PC-9 (cell line): Measurements from ENCODE around the gene GIGYF1. TPM values are rescaled to one million over a fixed set of nuclear protein-coding genes. Genes with fewer than 3 reads are reported as not detected.

Experiments
- BruUV-seq: library from RNA; stranded (reverse); fragments of 400-500 nt; replicated peaks from 2 replicates; lab custom pipeline; 2021; lab: Mats Ljungman, UMichigan
- CTCF ChIA-PET: fragments of 300-600 bp; sonication (Branson Sonifier 250); formaldehyde crosslinking; loops from one replicate; lab custom pipeline; 2022; ENCODE audit warnings: antibody characterized with exemption; lab: Charles Lee
- POLR2A ChIA-PET: fragments of 300-600 bp; sonication (Branson Sonifier 250); formaldehyde crosslinking; loops from one replicate; lab custom pipeline; 2022; ENCODE audit warnings: antibody characterized with exemption; ENCODE audit not compliant: unreplicated experiment; lab: Charles Lee
- DNase-seq, 2 experiments: peaks; one replicate each; pipeline versions ENCODE4 v3.0.0 to v3.0.0-alpha.2; 2015 to 2022; ENCODE audit warnings: mixed read lengths in 1 of 2
- H2AFZ ChIP-seq: fragments of 200-600 bp; sonication (generic); 2 replicates; pipeline ENCODE4 v1.8.1; 2017; ENCODE audit warnings: antibody characterized with exemption
- H3F3A ChIP-seq: fragments of 200-600 bp; sonication (generic); 2 replicates; pipeline ENCODE4 v1.8.1; 2017; ENCODE audit warnings: antibody characterized with exemption, mild to moderate bottlenecking, low read depth; ENCODE audit not compliant: insufficient read depth
- H3K27ac ChIP-seq: fragments of 200-600 bp; sonication (generic); 2 replicates; pipeline ENCODE4 v1.6.1; 2016; ENCODE audit warnings: mixed run types
- H3K27me3 ChIP-seq: fragments of 200-600 bp; sonication (generic); 2 replicates; pipeline ENCODE4 v1.6.1; 2016; ENCODE audit warnings: low read depth, mixed run types; ENCODE audit not compliant: insufficient read depth
- H3K36me3 ChIP-seq: fragments of 200-600 bp; sonication (generic); 2 replicates; pipeline ENCODE4 v1.6.1; 2016; ENCODE audit warnings: low read depth, mixed run types
- H3K4me1 ChIP-seq: fragments of 200-600 bp; sonication (generic); replicated peaks from 2 replicates; pipeline ENCODE4 v1.6.1; 2016; ENCODE audit warnings: mixed run types; ENCODE audit not compliant: insufficient read depth
- H3K4me2 ChIP-seq: fragments of 200-600 bp; sonication (generic); 2 replicates; pipeline ENCODE4 v1.6.1; 2017; ENCODE audit warnings: mixed run types
- H3K4me3 ChIP-seq: fragments of 200-600 bp; sonication (generic); 2 replicates; pipeline ENCODE4 v1.6.1; 2016; ENCODE audit warnings: mixed run types
- H3K79me2 ChIP-seq: fragments of 200-600 bp; sonication (generic); 2 replicates; pipeline ENCODE4 v1.6.1; 2017; ENCODE audit warnings: low read depth, mixed run types
- H3K9me2 ChIP-seq: fragments of 200-600 bp; sonication (generic); 2 replicates; pipeline ENCODE4 v1.8.1; 2017; ENCODE audit warnings: mild to moderate bottlenecking; ENCODE audit not compliant: insufficient read depth
- H3K9me3 ChIP-seq: fragments of 200-600 bp; sonication (generic); 2 replicates; pipeline ENCODE4 v1.8.1; 2016; ENCODE audit warnings: low read depth; ENCODE audit not compliant: insufficient read depth
- H4K20me1 ChIP-seq: fragments of 200-600 bp; sonication (generic); 2 replicates; pipeline ENCODE4 v1.8.1; 2017; ENCODE audit not compliant: insufficient read depth
- EZH2 ChIP-seq: fragments of 200-600 bp; sonication (generic); IDR thresholded peaks from 2 replicates; pipeline ENCODE4 v1.8.0; 2017; ENCODE audit warnings: antibody characterized with exemption, low read depth
- intact Hi-C: fragments of 100-400 bp; cut with micrococcal nuclease; formaldehyde crosslinking; loops from one replicate; pipeline ENCODE4 v1.10.0; 2022; ENCODE audit not compliant: unreplicated experiment
- total RNA-seq: library from RNA; stranded (reverse); gene quantifications from 2 replicates; pipeline ENCODE4 v1.2.3, GENCODE V29; 2021
- TF ChIP-seq, protein P1 (sequence below): fragments of 200-600 bp; sonication (generic); conservative IDR thresholded peaks from 2 replicates; pipeline ENCODE4 v1.6.1; 2017; ENCODE audit warnings: mixed run types, antibody characterized with exemption, mild to moderate bottlenecking, moderate library complexity

The GIGYF1 gene
- total RNA-seq, 1 experiment from 2014 or later: 55.1 TPM

DNA sequence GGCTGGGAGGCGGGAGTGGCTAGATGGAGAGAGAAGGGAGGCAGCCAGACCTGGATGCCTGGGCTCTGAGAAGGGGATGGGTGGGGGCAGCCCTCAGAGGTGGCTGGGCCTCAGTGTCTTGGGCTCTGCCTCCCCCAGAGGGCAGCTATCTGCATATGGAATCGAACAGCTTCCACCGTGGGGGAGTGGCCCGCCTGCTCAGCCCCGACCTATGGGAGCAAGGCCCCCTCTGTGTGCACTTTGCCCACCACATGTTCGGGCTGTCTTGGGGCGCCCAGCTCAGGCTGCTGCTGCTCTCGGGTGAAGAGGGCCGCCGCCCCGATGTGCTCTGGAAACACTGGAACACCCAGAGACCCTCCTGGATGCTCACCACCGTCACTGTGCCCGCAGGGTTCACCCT, 42.6 kb upstream of the GIGYF1 start:
- BruUV-seq: no TSS peak
- Histone ChIP-seq H3K4me1 (no peaks in the 10 kb centered on the region), H3K9me3 (no peaks in the 10 kb centered on the region)

GRCh38 chr7:100735730-100736129, 41.7 kb upstream of the GIGYF1 start:
- Histone ChIP-seq H3K9me3 (no peaks in the 10 kb centered on the region), H3K4me3 (no peak overlapping the region), H3K4me1 (no peaks in the 10 kb centered on the region), H3F3A (no peaks in the 10 kb centered on the region), H3K27ac (no peak overlapping the region), H4K20me1 (no peaks in the 10 kb centered on the region), H3K9me2 (no peaks in the 10 kb centered on the region), H3K27me3 (peaks cover 17% of the 10 kb centered on the region), H3K36me3 (no peaks in the 10 kb centered on the region), H3K4me2 (no peak overlapping the region), H3K79me2 (no peaks in the 10 kb centered on the region), H2AFZ (no peak overlapping the region)
- POLR2A ChIA-PET: no interaction called here
- TF ChIP-seq EZH2: no peak
- TF ChIP-seq, protein P1, sequence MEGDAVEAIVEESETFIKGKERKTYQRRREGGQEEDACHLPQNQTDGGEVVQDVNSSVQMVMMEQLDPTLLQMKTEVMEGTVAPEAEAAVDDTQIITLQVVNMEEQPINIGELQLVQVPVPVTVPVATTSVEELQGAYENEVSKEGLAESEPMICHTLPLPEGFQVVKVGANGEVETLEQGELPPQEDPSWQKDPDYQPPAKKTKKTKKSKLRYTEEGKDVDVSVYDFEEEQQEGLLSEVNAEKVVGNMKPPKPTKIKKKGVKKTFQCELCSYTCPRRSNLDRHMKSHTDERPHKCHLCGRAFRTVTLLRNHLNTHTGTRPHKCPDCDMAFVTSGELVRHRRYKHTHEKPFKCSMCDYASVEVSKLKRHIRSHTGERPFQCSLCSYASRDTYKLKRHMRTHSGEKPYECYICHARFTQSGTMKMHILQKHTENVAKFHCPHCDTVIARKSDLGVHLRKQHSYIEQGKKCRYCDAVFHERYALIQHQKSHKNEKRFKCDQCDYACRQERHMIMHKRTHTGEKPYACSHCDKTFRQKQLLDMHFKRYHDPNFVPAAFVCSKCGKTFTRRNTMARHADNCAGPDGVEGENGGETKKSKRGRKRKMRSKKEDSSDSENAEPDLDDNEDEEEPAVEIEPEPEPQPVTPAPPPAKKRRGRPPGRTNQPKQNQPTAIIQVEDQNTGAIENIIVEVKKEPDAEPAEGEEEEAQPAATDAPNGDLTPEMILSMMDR: no peak
- no peak for DNase-seq
- intact Hi-C loops: no loop called here
- CTCF ChIA-PET: interaction anchor here (0.6 to 0.7 kb wide), 3 partner anchors 10 to 456 kb away, joined by 3 to 4 read pairs (median 3); partner anchors contain the start of gene SLC12A9
- BruUV-seq: no TSS peak

More for the DNA sequence above, 42.6 kb upstream of the GIGYF1 start:
- no peaks in the 10 kb centered on the region for H4K20me1 ChIP-seq
- ChIA-PET POLR2A (no interaction called here), CTCF (no interaction called here)
- no peak for TF ChIP-seq EZH2
- TF ChIP-seq, protein P1: no peak
- no peaks in the 10 kb centered on the region for H3K79me2 ChIP-seq
- H3K4me2 ChIP-seq: no peak overlapping the region
- DNase-seq: no peak
- H3K27ac ChIP-seq: no peak overlapping the region
- no peak overlapping the region for H3K4me3 ChIP-seq
- peaks cover 17% of the 10 kb centered on the region for H3K27me3 ChIP-seq
- no peaks in the 10 kb centered on the region for H3F3A ChIP-seq
- no peak overlapping the region for H2AFZ ChIP-seq
- no peaks in the 10 kb centered on the region for H3K36me3 ChIP-seq
- no peaks in the 10 kb centered on the region for H3K9me2 ChIP-seq
- intact Hi-C loops: no loop called here

DNA sequence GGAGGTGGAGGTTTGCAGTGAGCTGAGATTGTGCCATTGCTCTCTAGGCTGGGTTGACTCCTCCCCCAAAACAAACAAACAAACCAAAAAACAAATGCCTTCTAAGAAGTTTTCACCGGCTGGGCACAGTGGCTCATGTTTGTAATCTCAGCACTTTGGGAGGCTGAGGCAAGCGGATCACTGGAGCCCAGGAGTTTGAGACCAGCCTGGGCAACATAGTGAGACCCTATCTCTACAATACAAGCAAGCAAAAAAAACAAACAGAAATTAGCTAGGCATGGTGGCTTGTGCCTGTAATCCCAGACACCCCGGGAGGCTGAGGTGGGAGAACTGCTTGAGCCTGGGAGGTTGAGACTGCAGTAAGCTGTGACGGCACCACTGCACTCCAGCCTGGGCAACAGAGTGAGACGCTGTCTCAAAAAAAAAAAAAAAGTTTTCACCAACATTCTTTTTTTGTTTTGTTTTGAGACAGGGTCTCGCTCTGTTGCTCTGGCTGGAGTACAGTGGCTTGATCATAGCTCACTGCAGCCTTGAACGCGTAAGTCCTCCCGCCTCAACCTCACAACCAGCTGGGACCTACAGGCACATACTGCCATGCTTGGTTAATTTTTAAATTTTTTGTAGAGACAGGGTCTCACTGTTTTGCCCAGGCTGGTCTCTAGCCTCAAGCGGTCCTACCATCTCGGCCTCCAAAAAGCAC, 38.0 kb upstream of the GIGYF1 start:
- no peaks in the 10 kb centered on the region; the same call in 1 of the 2 replicates for H3F3A ChIP-seq
- no peak overlapping the region for H2AFZ ChIP-seq
- TF ChIP-seq, protein P1: no peak
- no peak for TF ChIP-seq EZH2
- DNase-seq: no peak
- H3K27ac ChIP-seq: no peak overlapping the region
- H3K36me3 ChIP-seq: no peaks in the 10 kb centered on the region
- no peaks in the 10 kb centered on the region for H4K20me1 ChIP-seq
- H3K79me2 ChIP-seq: no peaks in the 10 kb centered on the region
- no peak overlapping the region for H3K4me3 ChIP-seq
- H3K4me1 ChIP-seq: peaks cover 2% of the 10 kb centered on the region; the same call in 1 of the 2 replicates
- H3K9me2 ChIP-seq: no peaks in the 10 kb centered on the region
- ChIA-PET POLR2A (no interaction called here), CTCF (interaction anchor here (0.6 kb wide), 1 partner anchor 65 kb away, joined by 4 read pairs; no protein-coding TSS in a partner anchor)
- intact Hi-C loops: no loop called here
- peaks cover 9% of the 10 kb centered on the region; the same call in 1 of the 2 replicates for H3K27me3 ChIP-seq
- no peak overlapping the region for H3K4me2 ChIP-seq
- H3K9me3 ChIP-seq: no peaks in the 10 kb centered on the region
- no TSS peak for BruUV-seq
